ENCODE data around the gene TSPEAR. TPM values are rescaled to one million over a fixed set of nuclear protein-coding genes. Genes with fewer than 3 reads are reported as not detected.

TSPEAR gene
- total RNA-seq, 2 experiments from 2014 or later: not detected

DNA sequence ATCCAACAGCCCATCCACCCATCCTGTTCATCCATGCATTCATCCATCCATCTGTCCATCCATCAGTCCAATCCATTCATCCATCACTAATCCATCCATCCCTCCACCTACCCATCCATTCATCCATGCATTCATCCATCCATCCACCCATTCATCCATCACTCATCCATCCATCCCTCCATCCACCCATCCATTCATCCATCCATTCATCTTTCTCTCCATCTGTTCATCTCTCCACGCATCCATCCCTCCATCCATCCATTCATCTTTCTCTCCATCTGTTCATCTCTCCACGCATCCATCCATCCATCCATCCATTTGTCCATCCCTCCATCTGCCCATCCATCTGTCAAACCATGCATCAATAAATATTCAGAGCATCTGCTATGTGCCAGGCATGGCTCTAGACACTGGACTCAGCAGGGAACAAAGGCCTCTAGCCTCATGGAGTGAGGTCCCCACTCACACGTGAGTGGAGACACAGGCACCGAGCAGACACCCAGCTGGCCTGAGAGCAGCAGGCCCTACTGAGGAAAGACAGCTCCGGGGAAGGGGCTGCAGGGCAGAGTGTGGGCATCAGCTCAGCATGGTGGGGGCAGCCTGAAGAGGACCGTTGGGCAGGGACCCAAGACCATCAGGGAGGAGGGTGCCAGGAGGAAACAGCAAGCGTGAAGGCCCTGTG, 181.0 kb downstream of the TSPEAR start:
- no peak overlapping the region for H3K27ac Mint-ChIP-seq
- H3K27me3 Mint-ChIP-seq: no peaks in the 10 kb centered on the region
- no peak for DNase-seq
- H3K4me3 Mint-ChIP-seq: no peak overlapping the region
- no peaks in the 10 kb centered on the region for H3K36me3 Mint-ChIP-seq
- H3K9me3 Mint-ChIP-seq: no peaks in the 10 kb centered on the region
- no peaks in the 10 kb centered on the region for H3K4me1 Mint-ChIP-seq

DNA sequence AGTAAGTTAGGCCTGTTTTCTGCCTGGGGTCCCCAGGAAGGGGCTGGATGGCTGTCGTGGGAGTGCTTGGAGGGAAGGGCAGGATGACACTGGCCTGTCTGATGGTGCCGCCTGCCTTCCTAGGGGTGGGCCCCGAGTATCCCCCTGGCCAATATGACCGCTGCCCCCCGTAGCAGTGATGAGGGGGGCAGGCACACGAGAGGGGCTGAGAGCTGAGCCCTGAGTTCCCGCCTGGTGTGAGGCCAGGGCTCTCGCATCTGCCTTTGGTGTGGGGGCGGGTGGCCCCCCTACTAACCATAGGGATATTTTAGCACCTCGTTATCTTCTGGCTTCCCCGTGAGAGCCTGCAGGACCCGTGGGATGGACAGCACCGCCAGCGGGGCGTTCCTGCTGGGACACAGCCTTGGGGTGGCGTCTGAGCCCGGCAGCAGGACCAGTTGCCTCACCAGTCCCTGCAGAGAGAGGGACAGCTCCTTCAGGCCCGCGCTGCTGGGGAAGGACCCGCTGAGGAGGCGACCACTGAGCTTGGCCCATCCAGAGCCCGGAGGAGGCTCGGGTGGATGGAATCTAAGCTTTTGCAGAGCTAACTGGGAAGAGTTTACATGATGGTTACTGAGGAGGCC, 181.8 kb downstream of the TSPEAR start:
- no peak overlapping the region for H3K4me3 Mint-ChIP-seq
- no peaks in the 10 kb centered on the region for H3K27me3 Mint-ChIP-seq
- no peaks in the 10 kb centered on the region for H3K4me1 Mint-ChIP-seq
- no peak overlapping the region for H3K27ac Mint-ChIP-seq
- no peak for DNase-seq
- no peaks in the 10 kb centered on the region for H3K9me3 Mint-ChIP-seq
- no peaks in the 10 kb centered on the region for H3K36me3 Mint-ChIP-seq

DNA sequence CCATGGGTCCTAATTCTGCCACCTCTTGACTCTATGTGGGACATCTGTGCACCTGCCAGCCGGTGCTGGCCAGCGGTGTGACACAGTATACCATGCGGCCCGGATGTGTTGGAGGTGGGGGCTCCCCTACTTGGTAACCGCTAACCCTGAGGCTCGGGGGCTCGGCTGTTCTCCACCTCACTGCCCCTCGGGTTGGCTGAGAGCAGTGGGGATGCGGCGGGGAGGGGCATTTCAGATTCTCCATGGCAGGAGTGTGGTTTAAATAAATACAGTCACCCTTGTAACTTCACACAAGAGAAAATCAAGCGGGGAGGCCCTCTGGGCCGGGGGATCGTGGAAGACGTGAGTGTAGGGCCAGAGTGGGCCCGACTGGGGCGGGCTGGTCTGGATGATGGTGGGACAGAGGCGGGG, 182.4 kb downstream of the TSPEAR start:
- no peak for DNase-seq
- Mint-ChIP-seq H3K9me3 (no peaks in the 10 kb centered on the region), H3K4me3 (no peak overlapping the region)

DNA sequence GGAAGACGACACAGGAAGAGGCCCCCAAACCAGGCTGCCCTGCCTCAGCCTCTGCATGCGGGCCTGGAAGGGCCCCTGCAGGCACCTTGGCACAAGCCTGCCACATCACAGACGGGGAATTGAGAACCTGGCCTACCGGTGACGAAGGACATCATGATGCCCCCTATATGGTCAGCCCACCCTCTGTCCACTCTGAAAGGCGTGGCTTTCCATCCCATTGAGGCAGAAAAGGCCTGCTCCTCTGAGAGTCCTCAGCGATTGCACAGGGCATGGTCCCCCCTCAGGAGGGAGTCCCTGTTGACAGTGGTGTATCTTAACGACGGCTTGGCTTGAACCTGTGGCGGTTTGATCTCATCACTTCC, 182.8 kb downstream of the TSPEAR start:
- no peaks in the 10 kb centered on the region for H3K27me3 Mint-ChIP-seq
- no peak overlapping the region for H3K4me3 Mint-ChIP-seq
- no peaks in the 10 kb centered on the region for H3K4me1 Mint-ChIP-seq
- H3K9me3 Mint-ChIP-seq: no peaks in the 10 kb centered on the region
- no peaks in the 10 kb centered on the region for H3K36me3 Mint-ChIP-seq
- no peak overlapping the region for H3K27ac Mint-ChIP-seq
- DNase-seq: no peak

More for the DNA sequence above, 182.4 kb downstream of the TSPEAR start:
- H3K27ac Mint-ChIP-seq: no peak overlapping the region
- no peaks in the 10 kb centered on the region for H3K36me3 Mint-ChIP-seq
- no peaks in the 10 kb centered on the region for H3K27me3 Mint-ChIP-seq
- H3K4me1 Mint-ChIP-seq: no peaks in the 10 kb centered on the region

DNA sequence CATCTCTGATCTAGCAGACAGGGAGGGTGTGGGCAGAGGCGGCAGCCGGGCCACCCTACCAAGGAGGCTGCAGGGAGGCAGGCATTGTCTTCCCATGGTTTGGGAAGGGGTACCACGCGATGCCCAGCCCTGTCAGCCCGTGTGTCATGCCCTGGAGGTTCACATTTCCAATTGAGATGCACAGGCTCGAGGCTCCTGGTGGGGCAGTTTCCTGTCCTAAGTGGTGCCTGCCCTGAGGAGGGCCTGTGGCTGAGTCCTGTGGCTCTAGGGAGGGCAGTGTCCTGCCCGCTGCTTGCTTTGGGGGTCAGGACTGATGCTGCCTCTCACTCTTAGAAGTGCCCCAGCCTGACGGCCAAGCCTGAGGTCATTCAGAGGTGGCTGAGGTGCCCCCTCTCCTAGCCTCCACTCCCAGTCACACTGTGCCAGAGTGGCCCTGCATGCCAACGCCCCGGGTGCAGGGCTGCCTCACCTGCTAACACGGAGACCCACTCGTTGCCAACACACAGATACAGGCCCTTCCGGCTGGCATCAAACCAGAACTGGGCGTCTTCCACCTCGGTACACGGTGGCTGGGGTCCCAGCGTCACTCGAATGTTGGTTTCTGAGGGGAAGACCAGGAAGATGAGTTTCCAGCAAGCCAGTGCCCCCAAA, 183.3 kb downstream of the TSPEAR start:
- Mint-ChIP-seq H3K36me3 (no peaks in the 10 kb centered on the region), H3K27me3 (no peaks in the 10 kb centered on the region), H3K27ac (no peak overlapping the region), H3K4me1 (no peaks in the 10 kb centered on the region), H3K4me3 (no peak overlapping the region), H3K9me3 (no peaks in the 10 kb centered on the region)
- DNase-seq: no peak

DNA sequence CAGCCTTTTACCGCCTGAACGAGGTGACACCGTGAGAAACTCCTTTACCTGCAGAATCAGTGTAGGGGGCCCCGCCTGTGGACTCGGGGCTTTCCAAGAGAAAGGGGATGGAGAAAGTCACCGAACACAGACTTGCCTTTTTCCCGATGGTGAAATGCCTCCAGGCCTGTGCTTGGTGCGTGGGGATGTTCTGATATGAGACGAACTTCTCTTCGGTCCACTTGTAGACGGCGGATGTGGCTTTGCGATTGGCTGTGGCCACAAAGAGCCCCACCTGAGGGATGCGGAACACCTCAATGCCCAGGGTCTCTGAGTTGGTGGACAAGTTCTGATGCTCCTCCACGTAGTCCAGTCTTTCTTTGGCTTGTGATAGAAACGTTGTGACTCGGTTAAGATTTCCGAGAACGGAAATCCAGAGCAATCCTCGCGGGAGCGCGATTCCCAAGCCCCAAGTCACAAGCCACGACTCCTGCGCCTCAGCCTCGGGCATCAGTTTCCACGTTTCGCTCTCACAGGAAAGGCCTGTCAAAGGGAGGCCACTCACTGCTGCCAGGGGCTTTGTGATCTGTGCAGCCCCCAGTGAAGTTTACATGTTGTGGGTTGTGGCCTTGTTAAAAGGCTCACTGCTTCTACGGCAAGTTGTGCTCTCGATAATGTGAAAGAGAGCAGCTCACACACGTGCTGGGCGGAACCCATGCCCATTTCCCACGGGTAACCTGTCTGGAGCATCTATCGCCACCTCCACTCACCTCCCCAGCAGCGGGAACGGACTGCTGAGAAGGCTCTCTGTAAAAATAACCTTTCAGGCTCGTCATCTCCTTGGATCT, 184.0 kb downstream of the TSPEAR start:
- Mint-ChIP-seq H3K4me3 (no peak overlapping the region), H3K4me1 (no peaks in the 10 kb centered on the region), H3K27ac (no peak overlapping the region), H3K36me3 (no peaks in the 10 kb centered on the region), H3K27me3 (no peaks in the 10 kb centered on the region), H3K9me3 (no peaks in the 10 kb centered on the region)
- no peak for DNase-seq

DNA sequence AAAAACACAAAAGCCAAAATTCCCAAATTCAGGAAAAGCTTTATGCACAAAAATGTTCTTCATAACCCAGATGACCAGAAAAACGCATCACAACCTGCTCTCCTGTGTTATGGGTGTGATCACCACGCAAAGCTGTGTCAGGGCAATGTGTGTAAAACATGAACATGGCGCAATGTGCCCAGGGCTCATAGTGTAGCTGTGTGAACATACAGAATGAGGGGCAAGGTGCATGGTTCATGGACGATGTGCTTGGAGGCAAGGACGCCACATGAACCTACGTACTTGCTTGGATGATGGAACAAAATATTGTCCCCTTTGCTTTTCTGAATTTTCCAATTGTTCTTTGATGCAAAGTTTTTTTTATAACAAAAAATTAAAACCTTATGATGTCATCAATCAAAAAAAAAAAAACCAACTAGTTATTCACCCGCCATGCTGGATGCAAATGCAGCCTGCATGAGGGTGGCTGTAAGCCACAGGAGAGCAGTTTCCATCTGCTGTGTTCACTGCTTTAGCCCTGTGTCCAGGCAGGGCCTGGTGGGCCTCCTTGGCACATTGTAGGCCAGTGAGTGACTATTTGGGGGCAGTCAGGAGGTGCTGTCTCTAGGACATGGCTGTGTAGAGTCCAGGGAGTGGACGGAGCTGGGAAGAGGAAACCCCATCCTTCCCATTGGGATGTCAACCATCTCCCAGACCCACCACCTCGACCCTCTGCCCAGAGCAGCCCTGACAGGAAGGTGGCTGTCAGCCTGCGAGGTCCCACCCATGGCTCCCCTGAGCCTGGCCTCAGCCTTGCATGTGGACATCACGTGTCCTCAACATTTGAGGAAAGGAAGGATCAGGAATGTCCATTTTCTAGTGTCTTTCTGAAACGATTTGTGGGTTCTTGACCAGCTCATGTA, 185.0 kb downstream of the TSPEAR start:
- H3K4me3 Mint-ChIP-seq: no peak overlapping the region
- no peak for DNase-seq

DNA sequence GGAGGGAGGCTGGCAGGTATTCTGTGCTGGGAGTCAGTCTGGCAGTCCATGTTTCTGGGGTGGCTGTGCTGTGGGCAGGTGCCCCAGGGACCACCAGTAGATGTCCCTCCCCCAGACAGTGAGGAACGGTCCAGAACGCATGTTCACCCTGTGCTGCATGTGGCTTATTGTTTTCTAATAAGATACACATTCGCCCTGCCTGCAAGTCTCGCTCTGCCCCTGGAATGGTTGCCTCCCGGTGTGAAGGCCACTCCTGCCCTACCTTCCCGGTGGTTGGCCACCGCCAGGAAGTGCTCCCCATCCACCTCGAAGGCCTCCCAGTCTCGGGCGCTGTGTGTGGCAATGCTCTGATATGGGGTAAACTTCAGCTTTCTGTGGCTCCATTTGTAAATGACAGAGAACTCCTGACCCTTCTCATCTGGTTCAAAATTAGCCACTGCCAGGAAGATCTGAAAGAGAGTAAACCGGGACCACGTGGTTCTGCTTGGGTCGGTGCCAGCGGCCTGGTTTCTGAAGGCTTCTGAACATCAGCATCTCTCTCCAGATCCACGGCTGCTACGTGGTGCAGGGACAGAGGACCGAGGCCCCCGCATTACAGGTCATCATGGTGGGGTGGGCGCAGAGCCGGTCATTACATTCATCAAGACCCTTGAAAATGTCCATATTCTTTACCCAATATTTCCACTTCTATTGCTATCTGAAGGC, 185.8 kb downstream of the TSPEAR start:
- H3K27ac Mint-ChIP-seq: no peak overlapping the region
- H3K4me3 Mint-ChIP-seq: no peak overlapping the region
- H3K4me1 Mint-ChIP-seq: no peaks in the 10 kb centered on the region
- no peak for DNase-seq
- no peaks in the 10 kb centered on the region for H3K36me3 Mint-ChIP-seq
- no peaks in the 10 kb centered on the region for H3K9me3 Mint-ChIP-seq
- no peaks in the 10 kb centered on the region for H3K27me3 Mint-ChIP-seq

More for the DNA sequence above, 185.0 kb downstream of the TSPEAR start:
- Mint-ChIP-seq H3K27me3 (no peaks in the 10 kb centered on the region), H3K9me3 (no peaks in the 10 kb centered on the region), H3K27ac (no peak overlapping the region), H3K36me3 (no peaks in the 10 kb centered on the region), H3K4me1 (no peaks in the 10 kb centered on the region)

DNA sequence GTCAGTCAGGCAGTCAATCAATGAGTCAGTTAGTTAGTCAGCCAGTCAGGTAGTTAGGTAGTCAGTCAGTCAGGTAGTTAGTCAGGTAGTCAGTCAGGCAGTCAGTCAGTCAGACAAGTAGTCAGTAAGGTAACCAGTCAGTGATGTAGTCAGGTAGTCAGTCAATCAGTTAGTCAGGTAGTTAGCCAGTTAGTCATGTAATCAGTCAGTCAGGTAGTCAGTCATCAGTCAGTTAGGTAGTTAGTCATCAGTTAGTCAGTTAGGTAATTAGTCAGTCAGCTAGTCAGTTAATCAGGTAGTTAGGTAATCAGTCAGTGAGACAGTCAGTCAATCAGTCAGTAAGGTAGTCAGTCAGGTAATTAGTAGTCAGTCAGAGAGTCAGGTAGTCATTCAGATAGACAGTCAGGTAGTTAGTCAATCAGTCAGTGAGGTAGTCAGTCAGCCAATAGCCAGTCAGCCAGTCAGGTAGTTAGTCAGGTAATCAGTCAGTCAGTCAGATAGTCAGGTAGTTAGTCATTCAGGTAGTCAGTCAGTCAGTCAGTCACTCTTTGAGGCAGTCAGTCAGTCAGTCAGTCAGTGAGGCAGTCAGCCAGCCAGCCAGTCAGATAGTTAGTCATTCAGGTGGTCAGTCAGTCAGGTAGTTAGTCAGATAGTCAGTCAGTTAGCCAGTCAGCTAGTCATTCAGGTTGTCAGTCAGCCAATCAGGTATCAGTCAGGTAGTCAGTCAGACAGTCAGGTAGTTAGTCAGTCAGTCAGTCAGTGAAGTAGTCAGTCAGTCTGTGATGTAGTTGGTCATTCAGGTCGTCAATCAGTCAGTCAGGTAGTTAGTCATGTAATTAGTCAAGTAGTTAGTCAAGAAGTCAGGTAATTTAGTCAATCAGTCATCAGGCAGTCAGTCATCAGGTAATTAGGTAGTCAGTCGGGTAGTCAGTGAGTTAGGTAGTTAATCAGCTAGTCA, 186.7 kb downstream of the TSPEAR start:
- H3K4me3 Mint-ChIP-seq: no peak overlapping the region
- no peaks in the 10 kb centered on the region for H3K4me1 Mint-ChIP-seq
- no peaks in the 10 kb centered on the region for H3K9me3 Mint-ChIP-seq
- DNase-seq: no peak
- no peak overlapping the region for H3K27ac Mint-ChIP-seq
- H3K27me3 Mint-ChIP-seq: no peaks in the 10 kb centered on the region
- no peaks in the 10 kb centered on the region for H3K36me3 Mint-ChIP-seq

DNA sequence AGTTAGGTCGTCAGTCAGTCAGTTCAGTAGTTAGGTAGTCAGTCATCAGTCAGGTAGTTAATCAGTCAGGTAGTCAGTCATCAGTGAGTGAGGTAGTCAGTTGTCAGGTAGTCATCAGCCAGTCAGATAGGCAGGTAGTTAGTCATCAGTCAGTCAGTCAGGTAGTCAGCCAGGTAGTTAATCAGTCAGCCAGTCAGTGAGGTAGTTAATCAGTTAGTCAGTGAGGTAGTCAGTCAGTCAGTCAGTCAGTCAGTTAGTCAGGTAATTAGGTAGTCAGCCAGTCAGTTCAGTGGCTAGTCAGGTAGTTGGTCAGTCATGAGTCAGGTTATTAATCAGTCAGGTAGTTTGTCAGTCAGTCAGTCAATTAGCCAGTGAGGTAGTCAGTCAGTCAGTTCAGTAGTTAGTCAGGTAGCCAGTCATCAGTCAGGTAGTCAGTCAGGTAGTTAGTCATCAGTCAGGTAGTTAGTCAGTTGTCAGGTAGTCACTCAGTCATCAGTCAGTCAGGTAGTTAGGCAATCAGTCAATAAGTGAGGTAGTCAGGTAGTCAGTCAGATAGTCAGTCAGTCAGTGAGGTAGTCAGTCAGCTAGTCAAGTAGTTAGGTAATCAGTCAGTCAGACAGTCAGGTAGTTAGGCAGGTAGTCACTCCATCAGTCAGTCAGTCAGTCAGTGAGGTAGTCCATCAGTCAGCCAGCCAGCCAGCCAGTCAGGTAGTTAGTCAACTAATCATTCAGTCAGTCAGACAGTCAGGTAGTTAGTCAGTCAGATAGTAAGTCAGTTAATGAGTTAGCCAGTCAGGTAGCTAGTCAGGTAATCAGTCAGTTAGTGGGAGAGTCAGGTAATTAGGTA, 187.6 kb downstream of the TSPEAR start:
- no peaks in the 10 kb centered on the region for H3K27me3 Mint-ChIP-seq
- H3K27ac Mint-ChIP-seq: no peak overlapping the region
- H3K4me1 Mint-ChIP-seq: no peaks in the 10 kb centered on the region
- H3K36me3 Mint-ChIP-seq: no peaks in the 10 kb centered on the region
- no peak overlapping the region for H3K4me3 Mint-ChIP-seq
- DNase-seq: no peak
- H3K9me3 Mint-ChIP-seq: no peaks in the 10 kb centered on the region

DNA sequence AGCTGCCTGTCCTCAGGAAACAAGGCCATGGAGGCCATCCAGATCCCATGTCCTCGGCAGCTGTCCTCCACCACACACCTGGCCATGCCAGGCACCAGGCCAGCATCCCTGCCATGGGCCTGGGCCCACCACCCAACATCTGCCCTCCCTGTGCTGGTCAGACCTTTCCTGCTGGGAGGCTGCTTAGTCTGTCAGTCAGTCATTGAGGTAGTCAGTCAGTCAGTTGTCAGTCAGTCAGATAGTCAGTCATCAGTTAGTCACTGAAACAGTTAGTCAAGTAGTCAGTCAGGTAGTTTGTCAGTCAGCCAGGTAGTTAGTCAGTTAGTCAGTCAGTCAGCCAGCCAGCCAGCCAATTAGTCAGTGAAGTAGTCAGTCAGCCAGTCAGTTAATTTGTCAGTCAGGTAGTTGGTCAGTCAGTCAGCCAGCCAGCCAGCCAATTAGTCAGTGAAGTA, 188.6 kb downstream of the TSPEAR start:
- H3K36me3 Mint-ChIP-seq: no peaks in the 10 kb centered on the region
- no peaks in the 10 kb centered on the region for H3K9me3 Mint-ChIP-seq
- no peaks in the 10 kb centered on the region for H3K27me3 Mint-ChIP-seq
- no peak for DNase-seq
- no peak overlapping the region for H3K27ac Mint-ChIP-seq
- no peaks in the 10 kb centered on the region for H3K4me1 Mint-ChIP-seq
- no peak overlapping the region for H3K4me3 Mint-ChIP-seq

DNA sequence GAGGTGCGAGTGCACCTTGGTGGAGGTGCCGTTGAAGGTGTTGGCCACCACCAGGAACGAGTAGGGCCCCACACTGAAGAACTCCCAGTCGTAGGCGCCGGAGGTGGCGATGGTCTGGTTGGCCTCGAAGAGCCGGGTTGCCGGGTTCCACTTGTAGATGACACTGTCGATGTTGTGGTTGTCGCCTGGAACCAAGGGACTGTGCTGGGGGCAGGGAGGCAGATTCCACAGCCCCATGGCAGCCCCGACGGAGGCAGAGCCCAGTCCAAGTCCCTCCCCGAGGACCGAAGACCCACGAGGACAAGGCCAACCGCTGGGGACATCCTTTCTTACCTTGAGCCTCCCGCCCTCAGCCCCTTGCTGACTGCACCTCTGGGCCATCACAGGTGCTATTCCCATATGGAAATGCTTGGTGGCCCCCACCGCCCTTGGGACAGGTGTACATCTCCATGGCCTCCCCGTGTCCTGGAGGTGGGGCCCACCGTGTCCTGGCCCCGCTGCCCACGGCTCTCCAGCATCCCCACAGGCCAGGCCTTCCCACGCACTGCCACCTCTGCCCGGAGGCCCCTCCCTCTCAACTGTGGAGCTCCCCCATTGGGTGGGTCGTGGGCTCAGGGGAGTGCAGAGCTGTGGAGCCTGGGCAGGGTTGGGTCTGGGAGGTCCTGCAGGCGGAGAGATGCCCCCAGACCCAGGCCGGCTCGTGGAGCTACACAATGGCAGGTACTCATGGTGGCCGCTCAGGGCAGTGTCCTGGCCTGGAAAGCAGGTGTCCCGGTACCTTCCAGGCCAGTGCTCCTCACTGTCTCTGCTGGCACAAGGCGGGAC, 189.2 kb downstream of the TSPEAR start:
- H3K36me3 Mint-ChIP-seq: no peaks in the 10 kb centered on the region
- no peak overlapping the region for H3K4me3 Mint-ChIP-seq

More for the DNA sequence above, 189.2 kb downstream of the TSPEAR start:
- no peaks in the 10 kb centered on the region for H3K27me3 Mint-ChIP-seq
- H3K27ac Mint-ChIP-seq: no peak overlapping the region
- no peaks in the 10 kb centered on the region for H3K4me1 Mint-ChIP-seq
- H3K9me3 Mint-ChIP-seq: no peaks in the 10 kb centered on the region
- DNase-seq: no peak
